Measurements from ENCODE around the gene FOXP1. TPM values are rescaled to one million over a fixed set of nuclear protein-coding genes. Genes with fewer than 3 reads are reported as not detected.
A peak's percentile ranks its signal among the peaks of the same experiment; 100 is the strongest.

Gene FOXP1
- total and polyA plus RNA-seq, 12 donors, result 7.6 to 42.7 (median 24.3) TPM

DNA sequence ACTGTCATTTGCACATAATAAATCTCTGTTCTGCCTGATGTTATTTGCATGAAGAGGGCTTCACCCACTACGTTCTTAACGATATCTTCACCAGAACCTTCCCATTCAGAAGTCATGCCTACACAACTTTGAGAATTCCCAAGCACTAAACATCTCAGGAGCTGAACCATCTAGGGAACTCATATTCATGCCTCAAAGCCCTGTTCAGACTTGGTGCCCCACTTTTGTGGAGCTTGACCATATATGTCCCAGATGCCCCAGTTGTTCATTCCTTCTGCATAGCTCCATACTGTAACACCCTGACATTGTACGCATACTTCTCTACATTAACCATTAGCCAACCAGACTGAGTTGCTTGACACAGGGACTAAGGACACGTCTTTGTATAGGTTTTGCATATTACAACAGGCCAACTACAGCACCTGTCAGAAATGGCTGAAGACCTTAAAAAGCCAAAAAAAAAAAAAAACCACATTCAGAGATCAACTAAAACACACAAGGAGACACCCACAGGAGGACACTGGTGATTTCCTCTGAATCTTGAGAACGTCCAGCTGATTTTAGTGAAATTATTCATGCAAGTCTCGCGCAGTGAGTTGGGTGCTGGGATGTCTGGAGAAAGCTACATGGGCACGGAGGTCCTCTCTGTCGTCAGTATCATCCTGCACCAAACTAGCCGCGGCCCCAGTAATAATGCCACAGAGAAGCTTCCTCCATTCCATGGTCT lies 141.4 kb downstream of the FOXP1 start:
- WGBS, 4 donors, result 90 to 94% (median 92%) methylated on average over 11 of the region's 11 CpGs
- DNase-seq, result no peak
- Histone ChIP-seq H3K27ac (no peak overlapping the region), H3K4me1 (replicated peaks in 1 of 2) (peaks cover 0 to 21% of the 10 kb centered on the region in 2 donors), H3K36me3 (replicated peaks in 1 of 2) (no peaks in the 10 kb centered on the region), H3K9me3 (replicated peaks in 1 of 3) (no peaks in the 10 kb centered on the region), H3K27me3 (no peaks in the 10 kb centered on the region), H3K4me3 (no peak overlapping the region)
- intact Hi-C loops (cut with DNase I), result no loop called here
- TF ChIP-seq POLR2A (IDR thresholded peaks at IDR 0.05), result no peak

DNA sequence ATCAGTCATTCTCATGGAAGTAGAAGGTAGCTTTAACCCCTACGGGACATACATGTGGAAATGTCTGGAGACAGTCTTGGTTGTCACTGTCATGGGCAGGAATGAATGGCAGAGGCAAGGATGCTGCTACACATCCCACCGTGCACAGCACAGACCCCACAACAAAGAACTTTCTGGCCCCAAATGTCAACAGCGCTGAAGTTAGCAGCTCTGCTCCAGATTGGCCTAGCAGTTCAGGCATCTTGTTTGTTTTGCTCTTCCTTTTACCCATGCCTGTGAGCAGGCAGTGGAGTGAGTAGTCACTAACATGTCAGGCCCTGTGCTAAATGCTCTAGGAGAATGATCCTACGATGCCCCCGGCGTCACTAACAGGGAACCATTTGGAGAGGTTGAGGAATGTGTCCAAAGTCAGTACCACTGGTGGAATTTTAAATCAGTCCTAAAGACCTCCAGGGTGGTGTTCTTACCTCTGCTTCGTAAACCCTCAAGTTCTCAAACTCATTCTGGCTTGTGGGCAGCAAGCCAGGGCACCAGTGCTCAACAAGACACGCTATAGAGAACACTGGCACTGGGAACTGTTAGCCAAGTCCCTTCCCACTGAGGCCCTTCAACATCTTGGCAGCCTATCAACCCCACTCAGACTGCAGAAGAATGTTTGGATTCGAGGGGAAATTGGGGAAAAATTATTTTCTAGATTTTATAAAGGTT lies 142.2 kb downstream of the FOXP1 start:
- H3K4me1 ChIP-seq (replicated peaks in 1 of 2), result peaks cover 0 to 21% of the 10 kb centered on the region in 2 donors
- intact Hi-C loops (cut with DNase I), result no loop called here

DNA sequence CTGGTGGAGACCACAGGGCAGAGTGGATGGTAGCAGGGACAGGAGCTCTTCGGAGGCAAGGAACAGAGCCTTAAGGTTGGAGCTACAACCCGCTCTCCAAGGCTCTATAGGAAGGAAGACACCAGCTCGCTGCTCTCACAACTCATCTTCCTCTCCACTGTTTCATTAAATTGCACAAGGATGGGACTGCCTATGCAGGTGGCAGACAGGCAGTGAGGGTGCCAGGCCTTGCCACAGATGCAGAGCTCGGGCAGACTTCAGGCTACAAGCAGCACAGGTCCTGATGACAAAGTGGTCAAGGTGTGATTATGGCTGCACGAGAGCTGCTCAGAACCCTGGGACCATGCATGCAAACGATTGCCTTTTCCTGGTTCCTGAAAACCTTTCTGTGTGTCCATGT lies 144.6 kb downstream of the FOXP1 start:
- H3K27ac ChIP-seq, result no peak overlapping the region
- DNase-seq, result no peak
- 76 to 91% (median 90%) methylated on average over 5 to 6 of the region's 6 CpGs for WGBS, 4 donors
- no peaks in the 10 kb centered on the region for H3K9me3 ChIP-seq (replicated peaks in 1 of 3)
- no peaks in the 10 kb centered on the region for H3K36me3 ChIP-seq (replicated peaks in 1 of 2)
- peaks cover 0 to 14% of the 10 kb centered on the region in 2 donors for H3K4me1 ChIP-seq (replicated peaks in 1 of 2)
- intact Hi-C loops (cut with DNase I), result no loop called here
- no peaks in the 10 kb centered on the region for H3K27me3 ChIP-seq
- no peak overlapping the region for H3K4me3 ChIP-seq
- no peak for TF ChIP-seq POLR2A (IDR thresholded peaks at IDR 0.05)
- TF ChIP-seq, protein P1, sequence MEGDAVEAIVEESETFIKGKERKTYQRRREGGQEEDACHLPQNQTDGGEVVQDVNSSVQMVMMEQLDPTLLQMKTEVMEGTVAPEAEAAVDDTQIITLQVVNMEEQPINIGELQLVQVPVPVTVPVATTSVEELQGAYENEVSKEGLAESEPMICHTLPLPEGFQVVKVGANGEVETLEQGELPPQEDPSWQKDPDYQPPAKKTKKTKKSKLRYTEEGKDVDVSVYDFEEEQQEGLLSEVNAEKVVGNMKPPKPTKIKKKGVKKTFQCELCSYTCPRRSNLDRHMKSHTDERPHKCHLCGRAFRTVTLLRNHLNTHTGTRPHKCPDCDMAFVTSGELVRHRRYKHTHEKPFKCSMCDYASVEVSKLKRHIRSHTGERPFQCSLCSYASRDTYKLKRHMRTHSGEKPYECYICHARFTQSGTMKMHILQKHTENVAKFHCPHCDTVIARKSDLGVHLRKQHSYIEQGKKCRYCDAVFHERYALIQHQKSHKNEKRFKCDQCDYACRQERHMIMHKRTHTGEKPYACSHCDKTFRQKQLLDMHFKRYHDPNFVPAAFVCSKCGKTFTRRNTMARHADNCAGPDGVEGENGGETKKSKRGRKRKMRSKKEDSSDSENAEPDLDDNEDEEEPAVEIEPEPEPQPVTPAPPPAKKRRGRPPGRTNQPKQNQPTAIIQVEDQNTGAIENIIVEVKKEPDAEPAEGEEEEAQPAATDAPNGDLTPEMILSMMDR (IDR thresholded peaks at IDR 0.05), result no peak

More for the DNA sequence above, 142.2 kb downstream of the FOXP1 start:
- no peaks in the 10 kb centered on the region for H3K27me3 ChIP-seq
- no peak overlapping the region for H3K4me3 ChIP-seq
- 84 to 98% (median 91%) methylated on average over 9 of the region's 9 CpGs for WGBS, 4 donors
- no peak for DNase-seq
- no peaks in the 10 kb centered on the region for H3K36me3 ChIP-seq (replicated peaks in 1 of 2)
- TF ChIP-seq, protein P1 (IDR thresholded peaks at IDR 0.05), result no peak
- TF ChIP-seq POLR2A (IDR thresholded peaks at IDR 0.05), result no peak
- H3K9me3 ChIP-seq (replicated peaks in 1 of 3), result no peaks in the 10 kb centered on the region
- H3K27ac ChIP-seq, result peak overlapping the region in 1 of 5 donors; percentile 6

DNA sequence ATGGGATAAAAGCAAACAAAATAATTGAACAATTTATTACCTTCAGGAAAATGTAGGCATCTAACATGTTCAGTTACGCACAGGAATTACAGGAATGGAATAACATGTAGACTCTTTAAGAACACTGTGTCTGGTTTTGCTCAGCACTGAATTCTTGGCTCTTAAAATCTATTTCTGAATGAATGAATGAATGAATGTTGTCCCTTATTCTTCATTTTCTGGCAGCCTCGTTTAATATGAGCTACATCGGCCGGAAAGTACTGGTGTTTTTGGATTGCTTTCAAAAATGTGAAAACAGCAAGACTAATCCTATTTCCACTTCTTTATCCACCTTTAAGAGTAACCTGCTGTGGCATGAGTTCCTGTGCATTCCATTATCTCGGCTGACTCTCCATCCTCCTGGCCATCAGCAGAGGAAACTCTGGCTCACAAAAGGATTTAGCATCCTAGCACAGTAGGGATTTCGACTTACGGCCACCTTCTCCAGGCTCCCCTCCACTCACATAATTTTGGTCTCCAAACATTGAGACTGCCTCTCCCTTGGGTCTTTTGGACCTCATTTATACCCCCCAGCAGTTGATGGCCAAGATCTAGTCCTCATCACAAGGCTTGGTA lies 145.3 kb downstream of the FOXP1 start:
- Histone ChIP-seq H3K9me3 (replicated peaks in 1 of 3) (no peaks in the 10 kb centered on the region), H3K27me3 (no peaks in the 10 kb centered on the region), H3K36me3 (replicated peaks in 1 of 2) (no peaks in the 10 kb centered on the region), H3K4me3 (no peak overlapping the region), H3K27ac (no peak overlapping the region), H3K4me1 (replicated peaks in 1 of 2) (peaks cover 0 to 9% of the 10 kb centered on the region in 2 donors)
- TF ChIP-seq POLR2A (IDR thresholded peaks at IDR 0.05), result no peak
- TF ChIP-seq, protein P1 (IDR thresholded peaks at IDR 0.05), result no peak
- intact Hi-C loops (cut with DNase I), result no loop called here
- WGBS, 4 donors, result 76 to 94% (median 89%) methylated on average over 7 of the region's 7 CpGs
- DNase-seq, result no peak

All from adrenal gland (tissue), 12 donors.